Hepatocyte (in vitro differentiated cells): ENCODE measurements around the gene BCCIP. TPM values are rescaled to one million over a fixed set of nuclear protein-coding genes. Genes with fewer than 3 reads are reported as not detected.

Experiments
- DNase-seq: peaks from one replicate; pipeline ENCODE4 v3.0.0-alpha.2; 2016; ENCODE audit warnings: low spot score
- H2AFZ ChIP-seq: fragments of 200-600 bp; sonication (generic); 2 replicates; pipeline ENCODE4 v1.6.0; 2016; ENCODE audit warnings: antibody characterized with exemption, mild to moderate bottlenecking
- H3K27ac ChIP-seq: fragments of 200-600 bp; sonication (generic); 2 replicates; pipeline ENCODE4 v1.5.1; 2016; ENCODE audit warnings: mild to moderate bottlenecking
- H3K27me3 ChIP-seq: fragments of 200-600 bp; sonication (generic); 2 replicates; pipeline ENCODE4 v1.6.1; 2016
- H3K36me3 ChIP-seq: fragments of 200-600 bp; sonication (generic); replicated peaks from 2 replicates; pipeline ENCODE4 v1.5.1; 2016; ENCODE audit warnings: low read depth; ENCODE audit not compliant: insufficient read depth
- H3K4me1 ChIP-seq: fragments of 200-600 bp; sonication (generic); 2 replicates; pipeline ENCODE4 v1.5.1; 2016; ENCODE audit warnings: mild to moderate bottlenecking, moderate library complexity; ENCODE audit not compliant: insufficient read depth
- H3K4me2 ChIP-seq: fragments of 200-600 bp; sonication (generic); 2 replicates; pipeline ENCODE4 v1.6.0; 2016
- H3K4me3 ChIP-seq: fragments of 200-600 bp; sonication (generic); 2 replicates; pipeline ENCODE4 v1.5.1; 2016; ENCODE audit warnings: mild to moderate bottlenecking
- H3K79me2 ChIP-seq: fragments of 200-600 bp; sonication (generic); 2 replicates; pipeline ENCODE4 v1.6.0; 2017; ENCODE audit warnings: mild to moderate bottlenecking
- H3K9me2 ChIP-seq: fragments of 200-600 bp; sonication (generic); replicated peaks from 2 replicates; pipeline ENCODE4 v1.6.0; 2017; ENCODE audit warnings: mild to moderate bottlenecking; ENCODE audit not compliant: insufficient read depth
- H3K9me3 ChIP-seq: fragments of 200-600 bp; sonication (generic); 2 replicates; pipeline ENCODE4 v1.5.1; 2016; ENCODE audit warnings: low read depth, mild to moderate bottlenecking
- H4K20me1 ChIP-seq: fragments of 200-600 bp; sonication (generic); 2 replicates; pipeline ENCODE4 v1.6.0; 2016; ENCODE audit warnings: mild to moderate bottlenecking; ENCODE audit not compliant: insufficient read depth, poor library complexity, severe bottlenecking
- EZH2 ChIP-seq: fragments of 200-600 bp; sonication (generic); IDR thresholded peaks from 2 replicates; pipeline ENCODE4 v1.6.1; 2016; ENCODE audit warnings: antibody characterized with exemption, mild to moderate bottlenecking, borderline replicate concordance
- EZH2phosphoT487 ChIP-seq: fragments of 200-600 bp; sonication (generic); IDR thresholded peaks from one replicate; pipeline ENCODE4 v1.6.1; 2018; ENCODE audit warnings: antibody characterized with exemption, mild to moderate bottlenecking, low read depth, moderate library complexity; ENCODE audit not compliant: unreplicated experiment, severe bottlenecking
- WGBS: methylation state at CpG from one replicate; pipeline ENCODE4 v1.1.6; 2016; ENCODE audit warnings: low lambda C conversion rate; ENCODE audit errors: missing lambda C conversion rate; 5-methylcytosine and 5-hydroxymethylcytosine counted together
- polyA plus RNA-seq: library from polyadenylated mRNA; unstranded; fragments of >200 nt; fragmentation: Nextera tagmentation; extraction: Ambion mirVana; gene quantifications from 2 replicates; pipeline ENCODE4 v1.2.1, GENCODE V29; 2016
- total RNA-seq: library from RNA; depleted of rRNA; stranded (reverse); fragments of >200 nt; gene quantifications from 2 replicates; pipeline ENCODE4 v1.2.3, GENCODE V29; 2014
- TF ChIP-seq, protein P1 (sequence below): fragments of 200-600 bp; sonication (generic); IDR thresholded peaks from 2 replicates; pipeline ENCODE4 v1.5.1; 2016; ENCODE audit warnings: antibody characterized with exemption, mild to moderate bottlenecking; ENCODE audit not compliant: poor library complexity

Gene BCCIP
- total RNA-seq (45.0 and 51.5 TPM in 2 replicates), polyA plus RNA-seq (63.2 and 65.8 TPM in 2 replicates)

DNA sequence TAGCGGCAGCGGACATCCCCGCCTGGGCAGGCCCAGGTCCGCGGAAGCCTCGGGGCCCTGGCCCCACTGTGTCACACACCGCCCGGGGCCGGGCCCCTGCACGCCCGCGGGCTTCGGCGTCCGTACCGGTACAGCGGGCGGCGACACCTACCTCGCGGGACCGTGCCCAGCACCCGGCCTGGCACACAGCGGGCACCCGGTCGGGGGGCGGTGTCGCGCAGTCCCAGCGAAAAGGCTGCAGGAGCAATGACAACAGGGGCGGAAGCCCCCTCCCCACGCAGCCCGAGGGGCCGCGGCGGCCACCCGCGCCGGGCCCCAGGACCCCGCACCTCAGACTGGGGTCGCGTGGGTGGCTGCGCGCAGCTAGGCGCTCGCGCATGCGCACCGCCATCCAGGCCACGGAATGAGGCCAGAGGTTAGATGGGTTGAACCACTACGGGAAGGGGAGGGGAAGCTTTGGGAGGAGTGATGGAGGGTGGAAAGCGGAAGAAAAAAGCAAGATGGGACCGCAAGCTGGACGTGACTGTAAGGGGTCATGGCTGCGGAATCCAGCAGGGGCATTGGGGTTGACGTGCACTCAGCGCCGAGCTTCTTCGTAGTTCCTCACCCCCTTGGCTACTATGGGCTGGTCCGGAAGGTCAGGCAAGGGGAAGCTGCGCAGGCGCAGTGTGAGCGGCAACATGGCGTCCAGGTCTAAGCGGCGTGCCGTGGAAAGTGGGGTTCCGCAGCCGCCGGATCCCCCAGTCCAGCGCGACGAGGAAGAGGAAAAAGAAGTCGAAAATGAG is at the start of gene BCCIP, which contains the start of gene UROS:
BCCIP (plus strand) TSS at position 669 of the 785 bp plus-strand sequence; CDS start at position 681, 12 bp downstream.
UROS (minus strand) TSS at position 381 of the 785 bp plus-strand sequence. CDS start 6,759 bp downstream, outside the sequence.
- Histone ChIP-seq H2AFZ (peak within 1 kb of the TSS; percentile 92), H3K36me3 (no peaks in the 10 kb centered on the region), H3K9me3 (no peaks in the 10 kb centered on the region), H3K27ac (peak within 1 kb of the TSS; percentile 97), H3K27me3 (no peaks in the 10 kb centered on the region), H3K4me1 (peaks cover 17% of the 10 kb centered on the region), H3K9me2 (no peaks in the 10 kb centered on the region), H3K4me2 (peak within 1 kb of the TSS; percentile 99), H3K4me3 (peak within 1 kb of the TSS; percentile 70), H4K20me1 (peaks cover 3% of the 10 kb centered on the region), H3K79me2 (peaks cover 65% of the 10 kb centered on the region)
- under 1% methylated on average over 74 of the region's 74 CpGs for WGBS
- DNase-seq: peak; percentile 96
- TF ChIP-seq, protein P1, sequence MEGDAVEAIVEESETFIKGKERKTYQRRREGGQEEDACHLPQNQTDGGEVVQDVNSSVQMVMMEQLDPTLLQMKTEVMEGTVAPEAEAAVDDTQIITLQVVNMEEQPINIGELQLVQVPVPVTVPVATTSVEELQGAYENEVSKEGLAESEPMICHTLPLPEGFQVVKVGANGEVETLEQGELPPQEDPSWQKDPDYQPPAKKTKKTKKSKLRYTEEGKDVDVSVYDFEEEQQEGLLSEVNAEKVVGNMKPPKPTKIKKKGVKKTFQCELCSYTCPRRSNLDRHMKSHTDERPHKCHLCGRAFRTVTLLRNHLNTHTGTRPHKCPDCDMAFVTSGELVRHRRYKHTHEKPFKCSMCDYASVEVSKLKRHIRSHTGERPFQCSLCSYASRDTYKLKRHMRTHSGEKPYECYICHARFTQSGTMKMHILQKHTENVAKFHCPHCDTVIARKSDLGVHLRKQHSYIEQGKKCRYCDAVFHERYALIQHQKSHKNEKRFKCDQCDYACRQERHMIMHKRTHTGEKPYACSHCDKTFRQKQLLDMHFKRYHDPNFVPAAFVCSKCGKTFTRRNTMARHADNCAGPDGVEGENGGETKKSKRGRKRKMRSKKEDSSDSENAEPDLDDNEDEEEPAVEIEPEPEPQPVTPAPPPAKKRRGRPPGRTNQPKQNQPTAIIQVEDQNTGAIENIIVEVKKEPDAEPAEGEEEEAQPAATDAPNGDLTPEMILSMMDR: no peak

DNA sequence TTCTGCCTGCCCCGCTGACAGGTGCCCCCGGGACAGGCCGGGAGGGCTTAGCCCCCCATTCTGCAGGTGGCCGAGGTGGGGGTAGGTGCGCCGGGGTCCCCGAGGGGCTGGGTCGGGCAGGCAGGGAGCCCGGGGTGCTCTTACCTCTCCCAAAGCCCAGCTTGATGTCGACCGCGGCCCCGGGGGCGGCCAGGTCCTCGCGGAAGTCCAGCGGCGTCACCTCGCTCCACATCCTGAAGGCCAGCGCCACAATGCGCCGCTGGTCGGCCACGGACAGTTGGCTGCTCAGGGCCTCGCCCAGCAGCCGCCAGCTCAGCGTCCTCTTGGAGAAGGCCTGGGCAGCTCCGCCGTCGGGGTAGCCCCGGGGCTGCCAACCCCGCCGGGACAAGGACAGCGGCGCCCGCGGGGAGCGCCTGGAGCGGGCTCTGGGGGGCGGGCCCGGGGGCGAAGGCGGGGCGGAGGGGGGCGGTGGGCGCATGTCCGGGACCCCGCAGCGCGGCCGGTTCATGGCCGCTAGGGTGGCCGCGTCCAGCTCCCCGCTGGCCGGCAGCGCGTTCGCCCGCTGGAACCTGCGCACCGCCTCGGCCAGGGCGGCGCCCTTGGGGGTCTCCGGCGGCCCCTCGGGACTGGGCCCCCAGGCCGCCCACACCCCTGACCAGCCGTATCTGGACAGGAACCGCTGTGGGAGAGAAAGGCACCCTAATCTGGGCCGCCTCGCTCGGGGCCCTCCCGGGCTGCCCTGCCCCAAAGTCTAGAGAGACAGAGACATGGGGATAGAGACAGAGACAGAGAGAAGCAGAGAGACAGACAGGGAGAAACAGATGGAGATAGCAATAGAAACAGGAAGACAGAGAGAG is 49.4 kb upstream of the BCCIP start:
- H3K9me2 ChIP-seq: no peaks in the 10 kb centered on the region
- H3K4me2 ChIP-seq: no peak overlapping the region
- no peaks in the 10 kb centered on the region for H3K9me3 ChIP-seq
- H3K4me3 ChIP-seq: no peak overlapping the region
- H3K27me3 ChIP-seq: no peaks in the 10 kb centered on the region
- H3K79me2 ChIP-seq: no peaks in the 10 kb centered on the region
- no peak overlapping the region for H3K27ac ChIP-seq
- no peaks in the 10 kb centered on the region for H3K36me3 ChIP-seq
- DNase-seq: no peak
- TF ChIP-seq EZH2 (no peak), EZH2phosphoT487 (no peak)
- TF ChIP-seq, protein P1: no peak
- H3K4me1 ChIP-seq: no peaks in the 10 kb centered on the region
- no peaks in the 10 kb centered on the region for H4K20me1 ChIP-seq
- WGBS: 98% methylated on average over 35 of the region's 75 CpGs
- H2AFZ ChIP-seq: no peak overlapping the region

DNA sequence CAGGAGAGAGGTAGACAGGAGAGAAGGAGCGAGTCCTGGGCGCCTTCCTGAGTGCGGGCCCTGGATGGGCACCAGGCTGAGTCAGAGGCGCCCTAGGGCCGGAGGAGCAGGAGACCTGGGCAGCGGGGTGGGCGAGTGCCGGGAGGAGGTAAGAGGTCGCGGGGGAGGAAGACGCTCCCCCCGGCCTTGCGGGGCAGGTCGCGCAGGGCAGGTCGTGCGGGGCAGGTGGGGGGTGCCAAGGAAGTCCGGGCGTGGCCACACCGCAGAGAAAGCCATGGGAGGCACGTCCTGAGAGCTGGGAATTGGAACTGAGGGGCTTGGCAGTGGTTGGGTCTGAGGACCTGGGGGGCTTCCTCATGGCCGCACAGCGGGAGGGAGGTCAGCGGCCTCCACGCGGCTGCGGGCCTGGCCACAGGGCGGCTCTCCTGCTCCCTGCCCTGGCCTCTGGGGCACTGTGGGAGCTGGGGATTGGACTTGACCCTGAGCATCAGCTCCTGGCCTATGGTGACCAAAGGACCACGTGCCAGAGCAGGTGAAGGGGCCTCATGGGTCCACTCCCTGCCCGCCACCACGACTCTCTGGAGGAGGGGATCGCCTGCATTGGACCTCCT is 48.7 kb upstream of the BCCIP start:
- WGBS: 91% methylated on average over 13 of the region's 32 CpGs
- Histone ChIP-seq H3K4me2 (no peak overlapping the region), H3K36me3 (no peaks in the 10 kb centered on the region), H3K27ac (no peak overlapping the region), H4K20me1 (no peaks in the 10 kb centered on the region), H3K4me3 (no peak overlapping the region), H3K9me3 (no peaks in the 10 kb centered on the region), H3K9me2 (no peaks in the 10 kb centered on the region), H3K27me3 (no peaks in the 10 kb centered on the region), H3K4me1 (no peaks in the 10 kb centered on the region), H2AFZ (no peak overlapping the region), H3K79me2 (no peaks in the 10 kb centered on the region)
- TF ChIP-seq, protein P1: no peak
- TF ChIP-seq EZH2 (no peak), EZH2phosphoT487 (no peak)
- no peak for DNase-seq
